ENCODE results near the gene CTBP1. TPM values are rescaled to one million over a fixed set of nuclear protein-coding genes. Genes with fewer than 3 reads are reported as not detected.

Gene CTBP1
- polyA plus RNA-seq, 3 donors = 21.3 to 226 (median 42.1) TPM

GRCh38 chr4:1200425-1201035 lies 48.4 kb downstream of the CTBP1 start:
- Histone ChIP-seq H3K4me1 (ENCODE audit: control insufficient read depth in 1 of 2, insufficient read depth in 2 of 2, low read length in 2 of 2) (peaks cover 28 to 30% of the 10 kb centered on the region in 2 donors), H3K27me3 (ENCODE audit: control insufficient read depth in 2 of 2, insufficient read depth in 2 of 2, low read length in 2 of 2) (no peaks in the 10 kb centered on the region), H3K4me2 (replicated peaks; ENCODE audit: extremely low read depth, low read length, poor library complexity, severe bottlenecking) (peak overlapping the region; percentile 80), H3K36me3 (replicated peaks in 1 of 2; ENCODE audit: control insufficient read depth in 1 of 2, insufficient read depth in 2 of 2, low read length in 2 of 2) (no peaks in the 10 kb centered on the region), H2AFZ (ENCODE audit: insufficient read depth, low read depth, low read length, poor library complexity, severe bottlenecking) (peak overlapping the region; percentile 65), H3K79me2 (ENCODE audit: insufficient read depth, low read length) (no peaks in the 10 kb centered on the region), H3K9ac (ENCODE audit: insufficient read depth, low read length, poor library complexity, severe bottlenecking) (peak overlapping the region; percentile 69), H3K9me3 (replicated peaks in 1 of 2; ENCODE audit: control insufficient read depth in 1 of 2, insufficient read depth in 1 of 2, low read length in 2 of 2) (no peaks in the 10 kb centered on the region), H3K4me3 (replicated peaks in 1 of 3; ENCODE audit: low read depth in 2 of 3, low read length in 3 of 3) (peak overlapping the region in 2 of 3 experiments; percentile 42 to 72), H4K20me1 (ENCODE audit: insufficient read depth, low read length) (no peaks in the 10 kb centered on the region), H3K27ac (ENCODE audit: low read depth in 1 of 2, low read length in 2 of 2) (no peak overlapping the region)
- Mint-ChIP-seq H3K4me3 (peak overlapping the region; percentile 80 to 88), H3K9me3 (no peaks in the 10 kb centered on the region), H3K4me1 (peaks cover 31% of the 10 kb centered on the region), H3K27ac (no peak overlapping the region), H3K27me3 (ENCODE audit: low read depth in 3 of 3) (peaks cover 0 to 6% (median 3%) of the 10 kb centered on the region in 3 donors), H3K36me3 (peaks cover 2% of the 10 kb centered on the region in 2 donors)
- whole genome bisulfite sequencing (ENCODE audit: insufficient coverage) = 7% methylated on average over 13 of the region's 20 CpGs
- no peak for TF ChIP-seq CTCF (IDR thresholded peaks at IDR 0.05)
- intact Hi-C loops (cut with micrococcal nuclease) = loop anchor here in 1 of 2 donors (5.0 kb wide), 2 partner anchors 33 to 68 kb away; no protein-coding TSS in a partner anchor
- no peak for DNase-seq

GRCh38 chr4:1199556-1200331 lies 49.2 kb downstream of the CTBP1 start:
- H3K27ac Mint-ChIP-seq = peak overlapping the region in 2 of 7 donors; percentile 37 to 50
- Histone ChIP-seq H3K9me3 (replicated peaks in 1 of 2; ENCODE audit: control insufficient read depth in 1 of 2, insufficient read depth in 1 of 2, low read length in 2 of 2) (no peaks in the 10 kb centered on the region), H3K4me3 (replicated peaks in 1 of 3; ENCODE audit: low read depth in 2 of 3, low read length in 3 of 3) (no peak overlapping the region), H3K27ac (ENCODE audit: low read depth in 1 of 2, low read length in 2 of 2) (no peak overlapping the region), H3K4me1 (ENCODE audit: control insufficient read depth in 1 of 2, insufficient read depth in 2 of 2, low read length in 2 of 2) (peaks cover 28 to 30% of the 10 kb centered on the region in 2 donors), H3K79me2 (ENCODE audit: insufficient read depth, low read length) (no peaks in the 10 kb centered on the region), H3K36me3 (replicated peaks in 1 of 2; ENCODE audit: control insufficient read depth in 1 of 2, insufficient read depth in 2 of 2, low read length in 2 of 2) (no peaks in the 10 kb centered on the region), H2AFZ (ENCODE audit: insufficient read depth, low read depth, low read length, poor library complexity, severe bottlenecking) (no peak overlapping the region), H3K27me3 (ENCODE audit: control insufficient read depth in 2 of 2, insufficient read depth in 2 of 2, low read length in 2 of 2) (no peaks in the 10 kb centered on the region), H3K4me2 (replicated peaks; ENCODE audit: extremely low read depth, low read length, poor library complexity, severe bottlenecking) (no peak overlapping the region), H3K9ac (ENCODE audit: insufficient read depth, low read length, poor library complexity, severe bottlenecking) (no peak overlapping the region), H4K20me1 (ENCODE audit: insufficient read depth, low read length) (no peaks in the 10 kb centered on the region)
- H3K4me1 Mint-ChIP-seq = peaks cover 31% of the 10 kb centered on the region
- DNase-seq = no peak
- intact Hi-C loops (cut with micrococcal nuclease) = loop anchor here in 1 of 2 donors (5.0 kb wide), 2 partner anchors 32 to 67 kb away; no protein-coding TSS in a partner anchor
- H3K36me3 Mint-ChIP-seq = peaks cover 2% of the 10 kb centered on the region in 2 donors
- H3K9me3 Mint-ChIP-seq = no peaks in the 10 kb centered on the region
- no peak for TF ChIP-seq CTCF (IDR thresholded peaks at IDR 0.05)
- 77% methylated on average over 10 of the region's 27 CpGs for WGBS (ENCODE audit: insufficient coverage)
- H3K4me3 Mint-ChIP-seq = no peak overlapping the region
- peaks cover 0 to 8% (median 3%) of the 10 kb centered on the region in 3 donors for H3K27me3 Mint-ChIP-seq (ENCODE audit: low read depth in 3 of 3)
